Body of pancreas (tissue), 4 donors: Measurements from ENCODE around the gene PSG7.
"Not testable (repeated sequence)": the region's sequence is repeated elsewhere in the genome, so short reads cannot be mapped to it uniquely, and the experiment has no call there.

ENCODE experiments used
- POLR2A ChIP-seq, 3 donors: fragments of 450-650 bp; IDR thresholded peaks; one replicate each; pipeline ENCODE4 v1.6.1; 2016; ENCODE audit warnings: antibody characterized with exemption in 3 of 3, mild to moderate bottlenecking in 2 of 3
- TF ChIP-seq, protein P1 (sequence below), 7 experiments: fragments of 450-650 bp in 4 of 7; fragments of 200-600 bp in 3 of 7; sonication (generic) in 3 of 7; IDR thresholded peaks; one replicate each; pipeline ENCODE4 v1.5.1; 2016 to 2019; ENCODE audit warnings: antibody characterized with exemption in 7 of 7

DNA sequence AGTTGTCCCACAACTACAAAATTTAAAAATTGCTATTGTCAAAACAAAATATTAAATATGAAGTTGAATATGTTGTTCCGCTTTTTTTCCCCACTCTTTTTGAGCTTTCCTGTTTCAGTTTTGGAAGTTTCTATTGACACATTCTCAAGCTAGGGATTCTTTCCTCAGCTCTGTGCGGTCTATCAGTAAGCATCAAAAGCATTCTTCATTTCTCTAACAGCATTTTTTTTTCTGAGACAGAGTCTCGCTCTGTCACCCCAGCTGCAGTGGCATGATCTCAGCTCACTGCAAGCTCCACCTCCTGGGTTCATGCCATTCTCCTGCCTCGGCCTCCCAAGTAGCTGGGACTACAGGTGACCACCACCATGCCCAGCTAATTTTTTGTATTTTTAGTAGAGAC is 24.1 kb downstream of the PSG7 start:
- TF ChIP-seq, protein P1, sequence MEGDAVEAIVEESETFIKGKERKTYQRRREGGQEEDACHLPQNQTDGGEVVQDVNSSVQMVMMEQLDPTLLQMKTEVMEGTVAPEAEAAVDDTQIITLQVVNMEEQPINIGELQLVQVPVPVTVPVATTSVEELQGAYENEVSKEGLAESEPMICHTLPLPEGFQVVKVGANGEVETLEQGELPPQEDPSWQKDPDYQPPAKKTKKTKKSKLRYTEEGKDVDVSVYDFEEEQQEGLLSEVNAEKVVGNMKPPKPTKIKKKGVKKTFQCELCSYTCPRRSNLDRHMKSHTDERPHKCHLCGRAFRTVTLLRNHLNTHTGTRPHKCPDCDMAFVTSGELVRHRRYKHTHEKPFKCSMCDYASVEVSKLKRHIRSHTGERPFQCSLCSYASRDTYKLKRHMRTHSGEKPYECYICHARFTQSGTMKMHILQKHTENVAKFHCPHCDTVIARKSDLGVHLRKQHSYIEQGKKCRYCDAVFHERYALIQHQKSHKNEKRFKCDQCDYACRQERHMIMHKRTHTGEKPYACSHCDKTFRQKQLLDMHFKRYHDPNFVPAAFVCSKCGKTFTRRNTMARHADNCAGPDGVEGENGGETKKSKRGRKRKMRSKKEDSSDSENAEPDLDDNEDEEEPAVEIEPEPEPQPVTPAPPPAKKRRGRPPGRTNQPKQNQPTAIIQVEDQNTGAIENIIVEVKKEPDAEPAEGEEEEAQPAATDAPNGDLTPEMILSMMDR (IDR thresholded peaks at IDR 0.05), result not testable (repeated sequence)
- TF ChIP-seq POLR2A (IDR thresholded peaks at IDR 0.05), result not testable (repeated sequence)
